BE2C (cell line): ENCODE measurements around the gene VAV2.

ENCODE experiments used
- DNase-seq: peaks from one replicate; pipeline ENCODE4 v3.0.0-alpha.2; 2020
- H3K27me3 ChIP-seq: fragments of 250-450 bp; sonication (Bioruptor Pico); 2 replicates; pipeline ENCODE4 v1.5.1; 2020; ENCODE audit warnings: mild to moderate bottlenecking
- H3K36me3 ChIP-seq: fragments of 250-450 bp; sonication (Bioruptor Pico); 2 replicates; pipeline ENCODE4 v1.5.1; 2020; ENCODE audit warnings: mild to moderate bottlenecking
- H3K4me1 ChIP-seq: fragments of 250-450 bp; sonication (Bioruptor Pico); 2 replicates; pipeline ENCODE4 v1.5.1; 2020
- H3K4me3 ChIP-seq: 2 replicates; pipeline ENCODE4 v1.5.1; 2011; ENCODE audit warnings: low read depth, low read length
- H3K9me3 ChIP-seq: fragments of 250-450 bp; sonication (Bioruptor Pico); 2 replicates; pipeline ENCODE4 v1.5.1; 2020
- CTCF ChIP-seq: IDR thresholded peaks from 2 replicates; pipeline ENCODE4 v1.5.1; 2012; ENCODE audit warnings: mild to moderate bottlenecking, low read depth, low read length

Gene VAV2

GRCh38 chr9:133915534-133916158 lies 76.5 kb downstream of the VAV2 start:
- Histone ChIP-seq H3K27me3 (no peaks in the 10 kb centered on the region), H3K36me3 (peaks cover 12% of the 10 kb centered on the region), H3K9me3 (no peaks in the 10 kb centered on the region), H3K4me3 (no peak overlapping the region), H3K4me1 (peaks cover 9% of the 10 kb centered on the region)
- TF ChIP-seq CTCF, result no peak
- no peak for DNase-seq

GRCh38 chr9:133914442-133915342 lies 77.4 kb downstream of the VAV2 start:
- DNase-seq, result no peak
- H3K27me3 ChIP-seq, result no peaks in the 10 kb centered on the region
- peaks cover 3% of the 10 kb centered on the region for H3K4me1 ChIP-seq
- H3K4me3 ChIP-seq, result no peak overlapping the region
- H3K36me3 ChIP-seq, result peaks cover 15% of the 10 kb centered on the region
- TF ChIP-seq CTCF, result no peak
- no peaks in the 10 kb centered on the region for H3K9me3 ChIP-seq

GRCh38 chr9:133913571-133914369 lies 78.4 kb downstream of the VAV2 start:
- no peak for TF ChIP-seq CTCF
- peaks cover 3% of the 10 kb centered on the region; the same call in 1 of the 2 replicates for H3K4me1 ChIP-seq
- H3K36me3 ChIP-seq, result peaks cover 15% of the 10 kb centered on the region
- H3K4me3 ChIP-seq, result no peak overlapping the region
- no peak for DNase-seq
- no peaks in the 10 kb centered on the region for H3K27me3 ChIP-seq
- H3K9me3 ChIP-seq, result no peaks in the 10 kb centered on the region

- Histone ChIP-seq H3K36me3 (peaks cover 15% of the 10 kb centered on the region), H3K27me3 (no peaks in the 10 kb centered on the region), H3K4me3 (no peak overlapping the region), H3K4me1 (peaks cover 3% of the 10 kb centered on the region; the same call in 1 of the 2 replicates), H3K9me3 (no peaks in the 10 kb centered on the region)
- no peak for DNase-seq
- no peak for TF ChIP-seq CTCF
Observed at GRCh38 chr9:133910855-133911514, 81.1 kb downstream of the VAV2 start.

- H3K36me3 ChIP-seq, result peaks cover 8% of the 10 kb centered on the region
- no peak for DNase-seq
- no peaks in the 10 kb centered on the region for H3K9me3 ChIP-seq
- H3K4me1 ChIP-seq, result peaks cover 4% of the 10 kb centered on the region
- TF ChIP-seq CTCF, result no peak
- no peak overlapping the region for H3K4me3 ChIP-seq
- H3K27me3 ChIP-seq, result no peaks in the 10 kb centered on the region
Observed at GRCh38 chr9:133906932-133907910, 84.9 kb downstream of the VAV2 start.
